Measurements from ENCODE around the gene GRAMD1A.

GRAMD1A gene

GRCh38 chr19:35056513-35057063 is 56.5 kb downstream of the GRAMD1A start:
- no peak for DNase-seq

- DNase-seq, result no peak
Observed at GRCh38 chr19:35058370-35058769, 58.2 kb downstream of the GRAMD1A start.

- no peak for DNase-seq
Observed at GRCh38 chr19:35059006-35059798, 59.1 kb downstream of the GRAMD1A start.

DNA sequence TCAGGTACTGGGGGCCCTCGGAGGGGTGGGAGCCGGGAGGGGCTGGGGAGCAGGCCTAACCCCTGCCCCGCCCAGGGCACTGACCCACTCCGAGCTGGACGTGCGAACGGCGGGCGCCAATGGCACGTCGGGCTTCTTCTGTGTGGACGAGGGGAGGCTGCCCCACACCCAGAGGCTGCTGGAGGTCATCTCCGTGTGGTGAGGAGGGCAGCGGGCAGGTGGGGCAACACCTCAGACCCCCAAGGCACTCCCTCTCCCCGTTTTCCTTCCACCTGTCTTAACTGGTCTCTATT is 59.6 kb downstream of the GRAMD1A start:
- no peak for DNase-seq

DNA sequence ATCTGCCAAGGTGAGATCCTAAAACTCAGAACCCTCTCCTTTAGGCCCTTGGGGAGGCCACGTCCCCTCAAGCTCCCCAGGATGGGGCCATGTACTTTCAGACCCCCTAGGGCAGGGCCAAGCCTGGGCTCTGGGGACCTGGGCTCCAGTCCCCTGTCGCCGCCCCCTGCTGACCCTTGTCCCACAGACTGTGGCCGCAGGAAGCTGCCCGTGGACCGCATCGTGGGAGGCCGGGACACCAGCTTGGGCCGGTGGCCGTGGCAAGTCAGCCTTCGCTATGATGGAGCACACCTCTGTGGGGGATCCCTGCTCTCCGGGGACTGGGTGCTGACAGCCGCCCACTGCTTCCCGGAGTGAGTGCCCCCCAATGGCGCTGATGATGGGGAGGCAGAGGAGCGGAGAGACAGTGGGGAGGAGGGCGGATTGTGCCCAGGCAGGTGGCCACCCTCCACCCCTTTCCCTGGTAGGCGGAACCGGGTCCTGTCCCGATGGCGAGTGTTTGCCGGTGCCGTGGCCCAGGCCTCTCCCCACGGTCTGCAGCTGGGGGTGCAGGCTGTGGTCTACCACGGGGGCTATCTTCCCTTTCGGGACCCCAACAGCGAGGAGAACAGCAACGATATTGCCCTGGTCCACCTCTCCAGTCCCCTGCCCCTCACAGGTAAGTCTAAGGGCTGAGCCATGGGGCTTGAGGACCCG is 60.2 kb downstream of the GRAMD1A start:
- DNase-seq, result no peak

DNA sequence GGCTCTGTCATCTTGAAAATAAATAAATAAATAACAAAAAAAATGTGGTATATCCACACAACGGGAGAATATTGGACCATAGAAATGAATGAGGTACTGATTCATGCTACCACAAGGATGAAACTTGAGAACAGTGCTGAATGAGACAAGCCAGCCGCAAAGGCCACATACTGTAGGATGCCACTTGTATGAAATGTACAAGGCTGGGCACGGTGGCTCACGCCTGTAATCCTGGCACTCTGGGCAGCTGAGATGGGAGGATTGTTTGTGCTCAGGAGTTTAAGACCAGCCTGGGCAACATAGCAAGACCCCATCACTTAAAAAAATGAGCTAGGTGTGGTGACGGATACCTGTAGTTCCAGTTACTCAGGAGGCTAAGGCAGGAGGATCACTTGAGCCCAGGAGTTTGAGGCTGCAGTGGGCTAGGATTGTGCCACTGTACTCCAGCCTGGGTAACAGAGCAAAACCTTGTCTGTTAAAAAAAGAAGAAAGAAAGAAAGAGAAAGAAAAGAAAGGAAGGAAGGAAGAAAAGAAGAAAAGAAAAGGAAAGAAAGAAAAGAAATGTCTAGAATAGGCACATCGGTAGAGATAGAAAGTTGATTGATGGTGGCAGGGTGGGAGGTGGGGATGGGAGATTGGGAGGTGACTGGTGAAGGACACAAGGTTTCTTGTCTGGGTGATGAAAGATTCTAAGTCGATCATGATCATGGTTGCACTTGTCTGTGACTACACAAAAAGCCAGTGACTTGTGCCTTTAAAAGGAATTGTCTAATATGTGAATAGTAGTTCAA is 61.7 kb downstream of the GRAMD1A start:
- no peak for DNase-seq

DNA sequence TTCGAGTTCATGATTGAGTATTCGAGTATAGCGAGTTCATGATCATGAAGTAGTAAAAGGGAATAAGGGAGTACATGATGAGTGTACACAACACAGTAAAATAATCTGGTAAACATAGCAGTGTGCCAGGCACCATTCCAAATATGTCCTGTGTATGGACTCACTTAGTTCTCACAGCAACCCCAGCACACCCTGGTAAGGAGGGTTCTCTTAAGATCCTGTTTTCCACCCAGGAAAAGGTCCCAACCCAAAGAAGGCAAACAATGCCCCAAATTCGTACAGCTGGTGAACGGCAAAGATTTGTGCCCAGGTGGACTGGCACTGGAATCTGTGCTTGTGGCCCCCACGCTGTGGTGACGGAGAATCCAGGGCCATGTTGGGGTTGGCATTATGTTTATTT is 62.8 kb downstream of the GRAMD1A start:
- DNase-seq, result no peak

DNA sequence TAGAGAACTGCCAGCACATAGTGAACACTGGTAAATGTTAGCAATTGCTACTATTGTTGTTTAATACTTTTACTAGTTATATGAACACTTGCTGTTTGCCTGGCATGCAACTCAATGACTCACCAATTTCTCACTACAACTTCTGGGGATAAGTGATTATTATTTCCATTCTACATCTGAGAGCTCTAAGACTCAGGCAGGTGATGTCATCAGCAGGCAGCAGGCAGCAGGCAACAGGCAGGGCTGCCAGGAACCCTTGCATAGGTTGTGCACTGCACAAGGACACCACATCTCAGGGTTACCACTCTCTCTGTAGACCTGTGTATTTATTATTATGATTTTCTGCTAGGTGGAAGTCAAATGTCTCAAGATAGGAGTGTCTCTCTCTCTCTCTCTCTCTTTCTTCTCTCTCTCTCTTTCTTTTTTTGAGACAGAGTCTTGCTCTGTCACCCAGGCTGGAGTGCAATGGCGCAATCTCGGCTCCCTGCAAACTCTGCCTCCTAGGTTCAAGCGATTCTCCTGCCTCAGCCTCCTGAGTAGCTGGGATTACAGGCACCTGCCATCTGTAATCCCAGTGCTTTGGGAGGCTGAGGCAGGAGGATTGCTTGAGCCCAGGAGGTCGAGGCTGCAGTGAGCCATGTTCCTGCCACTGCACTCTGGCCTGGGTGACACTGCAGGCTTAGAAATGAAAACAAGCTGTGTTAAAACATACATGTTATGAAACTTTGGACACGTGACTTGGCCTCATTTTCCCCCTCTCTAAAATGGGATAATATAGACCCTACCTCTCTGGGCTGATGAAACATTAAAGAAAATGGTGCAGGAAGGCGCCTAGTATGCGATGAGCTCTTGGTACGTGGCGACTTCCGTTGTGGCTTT is 64.1 kb downstream of the GRAMD1A start:
- DNase-seq, result no peak

- no peak for DNase-seq
Observed at GRCh38 chr19:35065574-35065973, 65.5 kb downstream of the GRAMD1A start.

DNA sequence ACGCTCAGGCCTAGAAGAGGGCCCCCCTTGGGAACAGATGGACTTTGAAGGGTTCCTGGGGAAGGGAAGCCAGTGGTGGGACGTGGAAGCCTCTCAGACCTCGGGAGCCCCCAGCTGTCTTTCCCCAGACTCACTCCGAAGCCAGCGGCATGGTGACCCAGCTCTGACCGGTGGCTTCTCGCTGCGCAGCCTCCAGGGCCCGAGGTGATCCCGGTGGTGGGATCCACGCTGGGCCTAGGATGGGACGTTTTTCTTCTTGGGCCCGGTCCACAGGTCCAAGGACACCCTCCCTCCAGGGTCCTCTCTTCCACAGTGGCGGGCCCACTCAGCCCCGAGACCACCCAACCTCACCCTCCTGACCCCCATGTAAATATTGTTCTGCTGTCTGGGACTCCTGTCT is 66.0 kb downstream of the GRAMD1A start:
- no peak for DNase-seq

GRCh38 chr19:35066691-35067563 is 66.8 kb downstream of the GRAMD1A start:
- DNase-seq, result no peak

DNA sequence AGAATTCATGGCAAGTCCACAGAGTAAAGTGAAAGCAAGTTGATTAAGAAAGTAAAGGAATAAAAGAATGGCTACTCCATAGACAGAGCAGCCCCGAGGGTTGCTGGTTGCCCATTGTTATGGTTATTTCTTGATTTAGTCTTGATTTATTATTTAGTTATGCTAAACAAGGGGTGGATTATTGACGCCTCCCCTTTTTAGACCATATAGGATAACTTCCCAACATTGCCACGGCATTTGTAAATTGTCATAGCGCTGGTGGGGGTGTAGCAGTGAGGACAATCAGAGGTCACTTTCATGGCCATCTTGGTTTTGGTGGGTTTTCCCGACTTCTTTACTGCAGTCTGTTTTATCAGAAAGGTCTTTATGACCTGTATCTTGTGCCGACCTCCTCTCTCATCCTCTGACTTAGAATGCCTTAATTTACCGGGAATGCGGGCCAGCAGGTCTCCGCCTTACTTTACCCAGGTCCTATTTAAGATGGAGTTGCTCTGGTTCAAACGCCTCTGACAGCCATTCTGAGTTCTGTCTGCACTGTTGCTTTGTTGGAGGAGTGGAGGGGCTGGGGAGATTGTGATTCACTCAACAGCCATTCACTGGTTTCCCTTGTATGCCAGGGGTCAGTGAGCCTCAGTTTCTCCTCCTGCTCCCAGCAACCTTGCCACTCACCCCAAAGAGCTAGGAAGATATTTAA is 69.0 kb downstream of the GRAMD1A start:
- no peak for DNase-seq

DNA sequence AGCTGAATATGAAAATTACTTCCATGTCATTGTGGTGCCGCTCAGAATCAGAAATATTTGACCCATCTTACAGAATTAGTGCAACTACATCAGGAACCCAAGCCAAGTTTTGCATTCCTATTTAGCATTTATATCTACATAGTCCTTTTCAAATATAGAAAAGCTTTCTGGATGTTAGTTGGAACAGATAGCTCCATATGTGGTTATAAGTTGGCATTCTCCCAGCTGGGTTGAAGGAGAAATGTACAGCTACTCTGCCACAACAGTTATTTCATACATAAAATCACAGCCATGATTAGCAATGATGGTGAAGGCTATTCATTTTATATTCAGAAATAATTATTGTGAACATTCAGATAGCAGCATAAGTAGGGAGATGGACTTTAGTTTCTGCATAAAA is 69.6 kb downstream of the GRAMD1A start:
- no peak for DNase-seq

DNA sequence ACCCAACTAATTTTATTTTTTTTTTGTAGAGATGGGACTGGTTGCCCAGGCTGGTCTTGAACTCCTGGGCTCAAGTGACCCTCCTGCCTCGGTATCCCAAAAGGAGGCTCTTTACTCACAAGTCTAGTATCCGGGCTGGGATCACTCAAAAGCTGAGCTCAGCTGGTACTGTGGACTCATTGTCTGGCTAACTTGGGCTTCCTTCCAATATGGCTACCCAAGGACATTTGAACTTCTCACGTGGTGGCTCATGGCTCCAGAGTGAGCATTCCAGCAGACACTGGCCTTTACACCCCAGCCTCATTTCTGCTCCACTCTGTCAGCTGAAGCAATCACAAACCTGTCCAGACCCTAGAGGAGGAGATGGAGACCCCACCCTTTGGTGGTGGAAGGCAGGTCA is 70.3 kb downstream of the GRAMD1A start:
- no peak for DNase-seq

DNA sequence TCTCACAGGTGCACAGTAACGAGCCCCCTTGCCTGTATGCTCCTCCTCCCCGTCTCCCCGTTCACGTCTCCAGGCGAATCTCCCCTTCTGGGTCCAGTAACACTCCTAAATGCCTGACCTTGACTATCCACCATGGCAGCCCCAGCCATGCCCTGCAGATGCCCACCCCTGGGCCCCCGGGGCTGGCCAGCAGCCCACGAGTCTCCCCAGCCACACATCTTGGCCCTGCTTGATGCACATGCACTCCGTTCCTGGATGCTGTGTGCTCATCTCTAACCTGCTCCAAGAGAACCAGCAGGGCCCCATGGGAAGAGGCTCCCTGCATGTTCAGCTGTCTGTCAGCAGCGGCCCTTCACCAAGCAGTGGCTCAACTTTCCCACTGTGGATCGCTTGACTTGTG is 73.4 kb downstream of the GRAMD1A start:
- DNase-seq, result no peak

- no peak for DNase-seq
Observed at GRCh38 chr19:35073941-35074340, 73.8 kb downstream of the GRAMD1A start.

- DNase-seq, result no peak
Observed at GRCh38 chr19:35074426-35075201, 74.5 kb downstream of the GRAMD1A start.

GRCh38 chr19:35075202-35076025 is 75.3 kb downstream of the GRAMD1A start:
- no peak for DNase-seq

- DNase-seq, result no peak
Observed at GRCh38 chr19:35076026-35076370, 75.9 kb downstream of the GRAMD1A start.

Measured in NCI-H1417 treated with DMSO at 0.1 percent for 48 hours (cell line).